Muscle layer of duodenum (tissue), 2 donors: ENCODE results near the gene BID.

Experiments used
- H3K27ac ChIP-seq: one replicate; pipeline ENCODE4 v1.7.0; 2013; ENCODE audit warnings: mild to moderate bottlenecking, low read length
- H3K27me3 ChIP-seq: one replicate; pipeline ENCODE4 v1.7.0; 2013; ENCODE audit warnings: low read depth, mild to moderate bottlenecking, control low read depth, low read length
- H3K36me3 ChIP-seq, 2 donors: one replicate each; pipeline ENCODE4 v1.7.0; 2013; ENCODE audit warnings: low read length in 2 of 2, control low read depth in 1 of 2, mild to moderate bottlenecking in 1 of 2; ENCODE audit not compliant: insufficient read depth in 2 of 2, control insufficient read depth in 1 of 2
- H3K4me1 ChIP-seq, 2 donors: one replicate each; pipeline ENCODE4 v1.7.0; 2013; ENCODE audit warnings: low read length in 2 of 2, mild to moderate bottlenecking in 2 of 2, control low read depth in 1 of 2, moderate library complexity in 1 of 2; ENCODE audit not compliant: insufficient read depth in 2 of 2, control insufficient read depth in 1 of 2
- H3K4me3 ChIP-seq, 2 donors: one replicate each; pipeline ENCODE4 v1.7.0; 2013; ENCODE audit warnings: low read length in 2 of 2, low read depth in 1 of 2, mild to moderate bottlenecking in 1 of 2
- H3K9me3 ChIP-seq, 2 donors: one replicate each; pipeline ENCODE4 v1.7.0; 2013; ENCODE audit warnings: low read length in 2 of 2, control low read depth in 1 of 2, mild to moderate bottlenecking in 1 of 2; ENCODE audit not compliant: control insufficient read depth in 1 of 2
- donor health status: healthy.

Gene BID

GRCh38 chr22:17788528-17789378 lies 14.5 kb upstream of the BID start:
- H3K27ac ChIP-seq = no peak overlapping the region
- H3K4me1 ChIP-seq = peaks cover 0 to 6% of the 10 kb centered on the region in 2 donors
- no peaks in the 10 kb centered on the region for H3K9me3 ChIP-seq
- peaks cover 0 to 40% of the 10 kb centered on the region in 2 donors for H3K36me3 ChIP-seq
- no peaks in the 10 kb centered on the region for H3K27me3 ChIP-seq
- H3K4me3 ChIP-seq = no peak overlapping the region

GRCh38 chr22:17787716-17788330 lies 13.6 kb upstream of the BID start:
- no peaks in the 10 kb centered on the region for H3K27me3 ChIP-seq
- no peaks in the 10 kb centered on the region for H3K9me3 ChIP-seq
- peaks cover 0 to 6% of the 10 kb centered on the region in 2 donors for H3K4me1 ChIP-seq
- H3K4me3 ChIP-seq = no peak overlapping the region
- H3K27ac ChIP-seq = no peak overlapping the region
- peaks cover 0 to 35% of the 10 kb centered on the region in 2 donors for H3K36me3 ChIP-seq

GRCh38 chr22:17787241-17787640 lies 13.0 kb upstream of the BID start:
- Histone ChIP-seq H3K9me3 (no peaks in the 10 kb centered on the region), H3K4me3 (no peak overlapping the region), H3K27ac (no peak overlapping the region), H3K4me1 (peaks cover 3 to 6% of the 10 kb centered on the region in 2 donors), H3K27me3 (no peaks in the 10 kb centered on the region), H3K36me3 (peaks cover 0 to 30% of the 10 kb centered on the region in 2 donors)

GRCh38 chr22:17786435-17787161 lies 12.3 kb upstream of the BID start:
- Histone ChIP-seq H3K27me3 (no peaks in the 10 kb centered on the region), H3K4me1 (peaks cover 4 to 11% of the 10 kb centered on the region in 2 donors), H3K27ac (no peak overlapping the region)

GRCh38 chr22:17785185-17786184 lies 11.2 kb upstream of the BID start:
- peaks cover 0 to 25% of the 10 kb centered on the region in 2 donors for H3K36me3 ChIP-seq
- H3K4me1 ChIP-seq = peaks cover 4 to 19% of the 10 kb centered on the region in 2 donors
- no peak overlapping the region for H3K4me3 ChIP-seq
- H3K27me3 ChIP-seq = no peaks in the 10 kb centered on the region
- H3K27ac ChIP-seq = no peak overlapping the region
- no peaks in the 10 kb centered on the region for H3K9me3 ChIP-seq

More at GRCh38 chr22:17786435-17787161, 12.3 kb upstream of the BID start:
- no peaks in the 10 kb centered on the region for H3K9me3 ChIP-seq
- H3K36me3 ChIP-seq = peaks cover 0 to 30% of the 10 kb centered on the region in 2 donors
- H3K4me3 ChIP-seq = no peak overlapping the region

- Histone ChIP-seq H3K9me3 (no peaks in the 10 kb centered on the region), H3K27ac (no peak overlapping the region), H3K4me1 (peaks cover 4 to 19% of the 10 kb centered on the region in 2 donors), H3K27me3 (no peaks in the 10 kb centered on the region), H3K36me3 (peaks cover 0 to 18% of the 10 kb centered on the region in 2 donors), H3K4me3 (no peak overlapping the region)
Observed at GRCh38 chr22:17784776-17785175, 10.5 kb upstream of the BID start.

- Histone ChIP-seq H3K27ac (no peak overlapping the region), H3K9me3 (no peaks in the 10 kb centered on the region), H3K27me3 (no peaks in the 10 kb centered on the region), H3K36me3 (peaks cover 0 to 9% of the 10 kb centered on the region in 2 donors), H3K4me1 (peaks cover 4 to 19% of the 10 kb centered on the region in 2 donors), H3K4me3 (no peak overlapping the region)
Observed at GRCh38 chr22:17783773-17784480, 9.7 kb upstream of the BID start.

GRCh38 chr22:17783312-17783711 lies 9.0 kb upstream of the BID start:
- Histone ChIP-seq H3K27ac (no peak overlapping the region), H3K9me3 (no peaks in the 10 kb centered on the region), H3K27me3 (no peaks in the 10 kb centered on the region), H3K4me1 (peaks cover 4 to 19% of the 10 kb centered on the region in 2 donors), H3K4me3 (no peak overlapping the region), H3K36me3 (peaks cover 0 to 3% of the 10 kb centered on the region in 2 donors)

- no peaks in the 10 kb centered on the region for H3K9me3 ChIP-seq
- no peaks in the 10 kb centered on the region for H3K27me3 ChIP-seq
- peaks cover 4 to 19% of the 10 kb centered on the region in 2 donors for H3K4me1 ChIP-seq
- H3K4me3 ChIP-seq = no peak overlapping the region
- no peak overlapping the region for H3K27ac ChIP-seq
- no peaks in the 10 kb centered on the region for H3K36me3 ChIP-seq
Observed at GRCh38 chr22:17782621-17783020, 8.4 kb upstream of the BID start.

- no peaks in the 10 kb centered on the region for H3K27me3 ChIP-seq
- H3K4me1 ChIP-seq = peaks cover 4 to 19% of the 10 kb centered on the region in 2 donors
- no peak overlapping the region for H3K27ac ChIP-seq
- no peaks in the 10 kb centered on the region for H3K36me3 ChIP-seq
- no peak overlapping the region for H3K4me3 ChIP-seq
- H3K9me3 ChIP-seq = no peaks in the 10 kb centered on the region
Observed at GRCh38 chr22:17782158-17782557, 7.9 kb upstream of the BID start.
